Endothelial cell of umbilical vein (primary cell): ENCODE data around the gene TEDC2. TPM values are rescaled to one million over a fixed set of nuclear protein-coding genes. Genes with fewer than 3 reads are reported as not detected.

Experiments
- BruUV-seq: library from RNA; stranded (reverse); fragments of 400-500 nt; replicated peaks from 2 replicates; lab custom pipeline; 2021; lab: Mats Ljungman, UMichigan
- CTCF ChIA-PET: fragments of 300-600, 350-600 bp; sonication (Branson Sonifier 250); formaldehyde crosslinking; loops from one replicate; lab custom pipeline; 2021; ENCODE audit warnings: antibody characterized with exemption, inconsistent platforms; lab: Charles Lee
- POLR2A ChIA-PET: fragments of 300-600, 350-600 bp; sonication (Branson Sonifier 250); formaldehyde crosslinking; loops from one replicate; lab custom pipeline; 2021; ENCODE audit warnings: antibody characterized with exemption, inconsistent platforms; lab: Charles Lee
- DNase-seq: peaks from one replicate; pipeline ENCODE4 v3.0.0-alpha.2; 2011; ENCODE audit warnings: low read depth, low spot score
- FAIRE-seq: peaks from 2 replicates; lab custom pipeline; 2011; peaks lifted over from hg19 to GRCh38; lab: Jason Lieb, UNC
- H2AFZ ChIP-seq: 2 replicates; pipeline ENCODE4 v1.6.0; 2012; ENCODE audit warnings: low read depth, low read length, control low read depth, inconsistent platforms
- H3K27ac ChIP-seq: 2 replicates; pipeline ENCODE4 v1.5.1; 2011; ENCODE audit warnings: low read depth, mild to moderate bottlenecking, control low read depth, low read length, moderate library complexity; ENCODE audit not compliant: insufficient read depth
- H3K27me3 ChIP-seq, 2 experiments: 2 replicates each; pipeline versions ENCODE4 v1.6.0 to v1.6.1; 2011; ENCODE audit warnings: low read length in 2 of 2, mixed read lengths in 1 of 2; ENCODE audit not compliant: control insufficient read depth in 2 of 2, insufficient read depth in 2 of 2
- H3K36me3 ChIP-seq, 2 experiments: 2 replicates in 1 of 2; 3 replicates in 1 of 2; pipeline ENCODE4 v1.5.1; 2011; ENCODE audit warnings: low read length in 2 of 2, mild to moderate bottlenecking in 1 of 2, moderate library complexity in 1 of 2; ENCODE audit not compliant: control insufficient read depth in 2 of 2, insufficient read depth in 2 of 2; ENCODE audit errors: extremely low read depth in 1 of 2
- H3K4me1 ChIP-seq: 3 replicates; pipeline ENCODE4 v1.5.1; 2011; ENCODE audit warnings: mild to moderate bottlenecking, low read length; ENCODE audit not compliant: control insufficient read depth, insufficient read depth; ENCODE audit errors: extremely low read depth
- H3K4me2 ChIP-seq: 2 replicates; pipeline ENCODE4 v1.6.1; 2011; ENCODE audit warnings: low read length, control low read depth, mixed read lengths; ENCODE audit not compliant: insufficient read depth
- H3K4me3 ChIP-seq, 3 experiments: fragments of 200-600 bp in 1 of 3; sonication (generic), shearing (Covaris generic) in 1 of 3; replicated peaks in 1 of 3; 2 replicates each; pipeline ENCODE4 v1.5.1; 2011 to 2016; ENCODE audit warnings: control low read depth in 3 of 3, low read length in 3 of 3, mild to moderate bottlenecking in 2 of 3, inconsistent platforms in 1 of 3, low read depth in 1 of 3, moderate library complexity in 1 of 3; ENCODE audit not compliant: insufficient read depth in 1 of 3
- H3K79me2 ChIP-seq: 2 replicates; pipeline ENCODE4 v1.6.0; 2012; ENCODE audit warnings: low read length, inconsistent platforms; ENCODE audit not compliant: control insufficient read depth, insufficient read depth
- H3K9ac ChIP-seq: replicated peaks from 2 replicates; pipeline ENCODE3; 2011; ENCODE audit warnings: low read length, control low read depth; ENCODE audit not compliant: insufficient read depth; ENCODE audit errors: extremely low read depth
- H3K9me1 ChIP-seq: replicated peaks from 3 replicates; pipeline ENCODE4 v1.6.0; 2011; ENCODE audit warnings: mild to moderate bottlenecking, low read length; ENCODE audit not compliant: control insufficient read depth, insufficient read depth; ENCODE audit errors: extremely low read depth
- H3K9me3 ChIP-seq: replicated peaks from 2 replicates; pipeline ENCODE4 v1.5.1; 2012; ENCODE audit warnings: low read length, inconsistent platforms; ENCODE audit not compliant: control insufficient read depth, insufficient read depth
- H4K20me1 ChIP-seq: replicated peaks from 2 replicates; pipeline ENCODE3; 2011; ENCODE audit warnings: mild to moderate bottlenecking, low read length; ENCODE audit not compliant: control insufficient read depth, insufficient read depth; ENCODE audit errors: extremely low read depth
- CTCF ChIP-seq, 2 donors: IDR thresholded peaks; 1 replicate in 1 of 2; 2 replicates in 1 of 2; pipeline ENCODE4 v1.5.1; 2011; ENCODE audit warnings: low read length in 2 of 2, mild to moderate bottlenecking in 2 of 2, moderate library complexity in 2 of 2, control low read depth in 1 of 2, inconsistent platforms in 1 of 2, low read depth in 1 of 2; ENCODE audit not compliant: insufficient read depth in 1 of 2; ENCODE audit errors: extremely low read depth in 1 of 2
- EZH2 ChIP-seq: IDR thresholded peaks from 2 replicates; pipeline ENCODE4 v1.6.1; 2012; ENCODE audit warnings: borderline replicate concordance, low read depth, mild to moderate bottlenecking, moderate library complexity, low read length, inconsistent platforms; ENCODE audit not compliant: severe bottlenecking
- FOS ChIP-seq: IDR thresholded peaks from 2 replicates; pipeline ENCODE4 v1.6.1; 2011; ENCODE audit warnings: mild to moderate bottlenecking, low read length, moderate library complexity, borderline replicate concordance; ENCODE audit not compliant: insufficient read depth
- GATA2 ChIP-seq: IDR thresholded peaks from 2 replicates; pipeline ENCODE4 v1.7.0; 2011; ENCODE audit warnings: low read depth, mild to moderate bottlenecking, moderate library complexity, mixed read lengths, low read length; ENCODE audit not compliant: insufficient read length, insufficient read depth
- JUN ChIP-seq: IDR thresholded peaks from 2 replicates; pipeline ENCODE4 v1.6.1; 2011; ENCODE audit warnings: borderline replicate concordance, low read depth; ENCODE audit not compliant: insufficient read length, insufficient read depth
- MAX ChIP-seq: IDR thresholded peaks from 2 replicates; pipeline ENCODE4 v1.6.1; 2011; ENCODE audit not compliant: insufficient read depth, insufficient read length
- MYC ChIP-seq: IDR thresholded peaks from one replicate; pipeline ENCODE4 v1.6.1; 2011; ENCODE audit warnings: mild to moderate bottlenecking, low read depth, low read length
- POLR2A ChIP-seq: IDR thresholded peaks from 2 replicates; pipeline ENCODE4 v1.6.1; 2012; ENCODE audit warnings: low read depth, mild to moderate bottlenecking, control low read depth, low read length
- POLR2AphosphoS5 ChIP-seq: IDR thresholded peaks from 2 replicates; pipeline ENCODE4 v1.6.1; 2012; ENCODE audit warnings: low read depth, mild to moderate bottlenecking, control low read depth, low read length, moderate library complexity; ENCODE audit not compliant: insufficient read depth
- dilution Hi-C: fragments of 300-500 bp; cut with MboI; formaldehyde crosslinking; loops from one replicate; pipeline ENCODE4 v1.15.0; 2019; ENCODE audit warnings: low sequenced_read_pairs; ENCODE audit not compliant: extremely low pct_ligation_motif_present
- intact Hi-C: fragments of 100-400 bp; cut with micrococcal nuclease; formaldehyde crosslinking; loops from one replicate; pipeline ENCODE4 v1.10.0; 2022
- polyA plus RNA-seq, 4 experiments: library from polyadenylated mRNA; depleted of rRNA in 3 of 4; stranded (reverse) in 3 of 4; unstranded in 1 of 4; fragments of >200 nt; gene quantifications; 2 replicates each; pipeline versions ENCODE4 v1.2.1 to v1.2.3, GENCODE V29; 2011 to 2012; ENCODE audit warnings: missing spikeins in 1 of 4
- total RNA-seq: library from RNA; stranded (reverse); gene quantifications from 2 replicates; pipeline ENCODE4 v1.2.3, GENCODE V29; 2021

The TEDC2 gene
- total and polyA plus RNA-seq, 2 donors (not counting 3 experiments of a cell fraction or from before 2014, with no cell fraction given) = 7.6 to 12.7 TPM

GRCh38 chr16:2468233-2468724 lies 8.4 kb downstream of the TEDC2 start:
- H3K36me3 ChIP-seq = no peaks in the 10 kb centered on the region
- peak overlapping the region; percentile 26 to 36 (median 27) for H3K4me3 ChIP-seq
- H3K79me2 ChIP-seq = no peaks in the 10 kb centered on the region
- ChIA-PET CTCF (interaction anchor here (1.6 kb wide), 1 partner anchor 9 kb away, joined by 5 read pairs; the partner anchor contains the start of gene TEDC2), POLR2A (no interaction called here)
- H3K27me3 ChIP-seq = peaks cover 18 to 22% of the 10 kb centered on the region in 2 experiments
- H3K27ac ChIP-seq = no peak overlapping the region
- peak overlapping the region; percentile 75 for H3K4me2 ChIP-seq
- FAIRE-seq (peak; percentile 26), DNase-seq (peak; percentile 14)
- H4K20me1 ChIP-seq = no peaks in the 10 kb centered on the region
- H3K9me1 ChIP-seq = no peaks in the 10 kb centered on the region
- peak overlapping the region; percentile 19 for H3K9ac ChIP-seq
- BruUV-seq = no TSS peak
- TF ChIP-seq POLR2AphosphoS5 (no peak), POLR2A (no peak), MAX (no peak), MYC (no peak), CTCF (IDR thresholded peaks at IDR 0.05; ENCODE audit: extremely low read depth in 1 of 2, insufficient read depth in 1 of 2, low read depth in 1 of 2, low read length in 2 of 2) (no peak), FOS (no peak), JUN (no peak), GATA2 (no peak), EZH2 (no peak)
- H3K4me1 ChIP-seq = peaks cover 5% of the 10 kb centered on the region
- H3K9me3 ChIP-seq = no peaks in the 10 kb centered on the region
- dilution Hi-C loops = no loop called here
- H2AFZ ChIP-seq = peak overlapping the region; percentile 61
- intact Hi-C loops = no loop called here
